CD4-positive, alpha-beta T cell treated with Interleukin-4 for 4 hours (primary cell): ENCODE data around the gene ARRDC1.
"Not testable (repeated sequence)": the region's sequence is repeated elsewhere in the genome, so short reads cannot be mapped to it uniquely, and the experiment has no call there.

Experiments used
- DNase-seq: peaks from one replicate; pipeline ENCODE4 v3.0.0-alpha.2; 2020

Gene ARRDC1

DNA sequence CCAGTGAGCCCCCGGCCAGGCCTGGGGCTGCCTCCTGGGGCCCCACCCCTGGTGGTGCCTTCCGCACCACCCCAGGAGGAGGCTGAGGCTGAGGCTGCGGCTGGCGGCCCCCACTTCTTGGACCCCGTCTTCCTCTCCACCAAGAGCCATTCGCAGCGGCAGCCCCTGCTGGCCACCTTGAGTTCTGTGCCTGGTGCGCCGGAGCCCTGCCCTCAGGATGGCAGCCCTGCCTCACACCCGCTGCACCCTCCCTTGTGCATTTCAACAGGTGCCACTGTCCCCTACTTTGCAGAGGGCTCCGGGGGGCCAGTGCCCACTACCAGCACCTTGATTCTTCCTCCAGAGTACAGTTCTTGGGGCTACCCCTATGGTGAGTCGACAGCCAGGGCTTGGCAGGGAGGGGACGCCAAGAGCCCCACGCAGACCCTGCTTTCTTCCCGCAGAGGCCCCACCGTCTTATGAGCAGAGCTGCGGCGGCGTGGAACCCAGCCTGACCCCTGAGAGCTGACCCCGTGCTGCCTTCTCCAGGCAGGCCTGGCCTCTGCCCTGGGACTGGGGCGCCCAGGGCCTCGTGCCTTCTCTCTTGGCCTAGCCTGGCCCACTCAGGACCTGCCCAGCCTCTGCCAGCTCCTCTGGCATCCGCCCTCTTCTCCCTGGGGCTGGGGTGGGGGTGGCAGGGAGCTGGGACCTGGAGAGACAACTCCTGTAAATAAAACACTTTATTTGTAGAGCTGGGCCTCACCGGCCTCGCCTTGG is 9.3 kb downstream of the ARRDC1 start:
- DNase-seq: no peak

- no peak for DNase-seq
These were observed 9.9 kb downstream of the ARRDC1 start for GRCh38 chr9:137615387-137615871.

GRCh38 chr9:137618105-137619067 is 12.9 kb downstream of the ARRDC1 start, which contains the start of gene EHMT1:
Gene EHMT1, plus strand, starts transcription at chr9:137619005. Its CDS starts 24 bp downstream, at chr9:137619029.
- DNase-seq: peak; percentile 82

DNA sequence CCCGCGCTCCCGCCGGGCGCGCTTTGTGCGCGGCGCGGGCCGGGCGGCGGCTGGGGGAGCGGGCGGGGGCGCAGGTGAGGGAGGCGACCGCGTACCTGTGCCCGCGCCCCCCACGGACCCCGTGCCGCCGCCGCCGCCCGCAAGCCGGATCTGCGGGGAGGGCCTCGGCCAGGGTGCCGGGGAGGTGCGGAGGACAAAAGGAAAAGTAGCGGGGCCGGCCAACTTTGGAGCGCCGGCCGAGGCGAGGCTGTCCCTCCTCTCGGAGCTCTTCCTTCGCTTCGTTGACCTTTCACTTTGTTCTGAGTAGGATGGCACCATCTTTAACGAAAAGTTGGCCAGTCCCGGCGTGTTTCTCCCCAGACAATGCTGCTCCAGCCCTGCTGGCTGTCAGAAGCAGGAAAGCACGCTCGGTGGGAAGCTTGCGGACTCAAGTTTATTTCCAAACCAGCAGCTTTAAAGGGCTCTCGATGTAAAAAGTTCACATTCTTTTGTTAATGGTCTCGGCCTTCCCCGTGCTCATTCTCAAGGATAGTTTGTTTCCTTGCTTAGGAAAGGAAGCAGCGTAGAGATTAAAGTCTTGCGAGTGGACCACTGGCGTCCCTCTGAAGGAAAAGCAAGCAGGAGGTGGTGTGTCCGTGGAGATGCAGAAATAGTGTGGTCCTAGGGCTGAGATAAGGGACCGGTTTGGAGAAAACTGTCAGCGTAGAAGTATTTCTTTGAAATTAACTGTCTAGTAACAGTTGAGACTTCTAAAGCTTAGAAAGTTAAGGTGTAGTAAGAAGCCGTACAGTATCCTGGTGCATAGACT is 14.0 kb downstream of the ARRDC1 start:
- DNase-seq: peak; percentile 10

GRCh38 chr9:137620048-137620405 is 14.5 kb downstream of the ARRDC1 start:
- no peak for DNase-seq

GRCh38 chr9:137620581-137620980 is 15.1 kb downstream of the ARRDC1 start:
- no peak for DNase-seq

DNA sequence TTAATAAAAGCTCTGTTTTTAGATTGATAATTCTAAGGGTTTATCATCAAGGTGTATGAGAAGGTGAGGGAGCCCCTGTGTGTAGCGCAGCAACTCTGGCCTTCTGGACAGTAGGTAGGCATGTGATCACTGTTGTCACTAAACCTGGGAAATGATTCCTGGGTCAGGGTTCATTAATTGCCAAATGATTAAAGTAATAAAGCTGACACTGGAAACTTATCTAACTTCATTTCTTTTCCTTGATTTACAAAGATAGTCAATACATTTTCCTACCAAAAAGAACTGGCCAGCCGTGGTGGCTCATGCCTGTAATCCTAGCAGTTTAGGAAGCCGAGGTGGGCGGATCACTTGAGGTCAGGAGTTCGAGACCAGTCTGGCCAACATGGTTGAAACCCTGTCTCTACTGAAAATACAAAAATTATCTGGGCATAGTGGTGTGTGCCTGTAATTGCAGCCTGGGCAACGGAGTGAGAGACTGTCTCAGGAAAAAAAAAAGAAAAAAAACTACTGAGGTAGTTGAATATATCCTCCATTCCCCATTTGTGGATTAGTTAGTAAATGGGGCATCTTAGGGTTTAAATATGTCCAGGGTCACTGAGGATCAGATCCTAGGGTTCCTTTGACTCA is 15.8 kb downstream of the ARRDC1 start:
- DNase-seq: peak; percentile 19

DNA sequence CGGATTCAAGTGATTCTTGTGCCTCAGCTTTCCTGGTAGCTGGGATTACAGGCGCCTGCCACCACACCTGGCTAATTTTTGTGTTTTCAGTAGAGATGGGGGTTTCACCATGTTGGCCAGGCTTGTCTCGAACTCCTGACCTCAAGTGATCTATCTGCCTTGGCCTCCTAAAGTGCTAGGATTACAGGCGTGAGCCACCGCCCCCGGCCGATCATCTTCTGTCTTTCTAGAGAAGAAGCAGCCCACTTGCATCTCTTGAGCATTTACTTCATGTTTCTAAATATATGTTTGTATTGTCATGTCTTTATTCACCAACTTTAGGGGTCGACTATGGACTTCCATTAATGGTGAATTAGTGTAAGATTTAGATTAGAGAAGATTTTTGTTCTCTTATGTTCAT is 16.7 kb downstream of the ARRDC1 start:
- DNase-seq: not testable (repeated sequence)

GRCh38 chr9:137626464-137626863 is 21.0 kb downstream of the ARRDC1 start:
- no peak for DNase-seq

DNA sequence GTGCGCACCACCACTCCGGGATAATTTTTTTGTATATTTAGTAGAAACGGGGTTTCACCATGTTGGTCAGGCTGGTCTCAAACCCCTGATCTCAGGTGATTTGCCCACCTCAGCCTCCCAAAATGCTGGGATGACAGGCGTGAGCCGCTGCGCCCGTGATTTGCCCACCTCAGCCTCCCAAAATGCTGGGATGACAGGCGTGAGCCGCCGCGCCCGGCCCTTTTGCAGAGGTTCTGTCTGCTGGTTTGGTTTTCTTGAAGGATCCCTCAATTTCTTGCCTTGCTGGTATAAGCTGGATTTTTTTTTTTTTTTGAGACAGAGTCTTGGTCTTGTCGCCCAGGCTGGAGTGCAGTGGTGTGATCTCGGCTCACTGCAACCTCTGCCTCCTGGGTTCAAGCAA is 21.9 kb downstream of the ARRDC1 start:
- DNase-seq: not testable (repeated sequence)

DNA sequence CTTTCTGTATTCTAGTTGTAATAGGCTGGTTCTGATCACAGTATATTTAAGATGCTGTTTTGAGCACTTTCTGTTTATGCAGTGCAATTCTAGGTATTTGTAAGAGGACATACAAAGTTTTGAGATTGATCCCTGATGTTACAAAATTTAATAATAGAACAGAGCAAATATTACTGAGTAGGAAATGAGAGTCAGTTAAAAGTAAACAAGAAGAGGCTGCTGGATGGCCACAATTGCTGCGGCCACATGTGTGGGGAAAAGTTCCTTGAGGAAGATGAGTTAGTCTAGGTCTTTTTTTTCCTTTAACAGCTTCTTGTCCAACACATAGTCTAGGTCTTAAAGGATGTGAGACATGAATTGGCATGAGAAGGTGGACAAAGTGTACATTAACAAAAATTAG is 24.6 kb downstream of the ARRDC1 start:
- no peak for DNase-seq

- no peak for DNase-seq
These were observed 25.2 kb downstream of the ARRDC1 start for GRCh38 chr9:137630679-137631078.

GRCh38 chr9:137631345-137632229 is 26.1 kb downstream of the ARRDC1 start:
- no peak for DNase-seq

- DNase-seq: no peak
These were observed 27.0 kb downstream of the ARRDC1 start for GRCh38 chr9:137632230-137633161.

DNA sequence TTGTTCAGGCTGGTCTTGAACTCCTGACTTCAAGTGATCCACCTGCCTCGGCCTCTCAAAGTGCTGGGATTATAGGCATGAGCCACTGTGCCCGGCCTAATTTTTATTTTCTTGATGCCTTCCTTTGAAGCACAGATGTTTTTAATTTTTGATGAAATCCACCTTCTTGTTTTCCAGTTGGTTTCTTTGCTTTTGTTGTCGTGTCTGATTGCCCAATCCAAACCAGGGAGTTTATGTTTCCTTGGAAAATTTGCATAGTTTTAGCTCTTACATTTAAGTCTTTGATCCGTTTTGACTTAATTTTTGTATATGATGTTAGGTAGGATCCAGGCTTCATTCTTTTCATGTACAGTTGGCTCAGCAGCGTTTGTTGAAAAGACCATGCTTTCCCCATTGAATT is 28.5 kb downstream of the ARRDC1 start:
- no peak for DNase-seq

DNA sequence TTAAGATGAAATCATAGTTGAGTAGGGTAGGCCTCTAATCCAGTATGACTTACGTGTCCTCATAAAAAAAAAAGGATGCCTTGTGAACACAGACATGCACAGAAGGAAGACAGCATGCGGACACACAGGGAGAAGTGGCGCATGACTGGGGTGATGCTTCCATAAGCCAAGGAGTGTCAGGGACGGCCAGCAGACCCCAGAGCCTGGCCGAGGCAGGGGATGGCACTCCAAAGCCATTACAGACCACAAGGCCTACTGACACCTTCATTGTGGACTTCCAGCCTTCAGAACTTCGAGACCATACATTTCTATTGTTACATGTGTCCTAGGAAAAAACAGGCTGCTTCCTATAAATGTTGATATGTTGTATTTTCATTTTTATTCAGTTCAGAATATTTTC is 33.2 kb downstream of the ARRDC1 start:
- DNase-seq: no peak

- DNase-seq: peak; percentile 43
These were observed 34.0 kb downstream of the ARRDC1 start for GRCh38 chr9:137639303-137640051.

DNA sequence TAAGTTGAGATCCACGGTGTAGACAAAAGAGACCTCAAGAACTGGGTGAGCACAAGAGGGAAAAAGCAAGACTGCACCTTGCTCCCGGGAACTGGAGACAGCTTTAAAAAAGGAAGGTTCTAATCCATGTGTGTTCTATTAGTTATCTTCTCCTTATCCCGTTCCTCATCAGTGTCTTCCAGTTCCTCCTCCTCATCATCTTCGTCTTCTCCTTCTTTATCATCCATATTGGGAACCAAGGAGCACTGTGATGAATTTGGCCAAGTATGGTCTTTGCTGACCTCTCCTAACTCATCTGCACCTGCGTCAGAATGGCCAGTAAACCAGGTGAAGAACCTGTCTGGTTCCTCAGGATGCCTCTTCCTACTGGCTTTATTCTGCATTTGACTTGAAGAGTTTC is 35.4 kb downstream of the ARRDC1 start:
- no peak for DNase-seq

- DNase-seq: no peak
These were observed 36.7 kb downstream of the ARRDC1 start for GRCh38 chr9:137642118-137642601.
